Upper lobe of left lung (tissue), 4 donors: ENCODE results near the gene BMP7.

ENCODE experiments used
- CTCF ChIP-seq, 6 experiments: fragments of 450-650 bp in 4 of 6; fragments of 200-600 bp in 2 of 6; sonication (generic) in 2 of 6; IDR thresholded peaks; one replicate each; pipeline ENCODE4 v1.5.1; 2016 to 2019; ENCODE audit warnings: antibody characterized with exemption in 6 of 6
- POLR2AphosphoS5 ChIP-seq, 2 donors: sonication (generic); formaldehyde crosslinking; IDR thresholded peaks; one replicate each; pipeline ENCODE4 v1.5.1; 2017; ENCODE audit warnings: antibody characterized with exemption in 2 of 2

GRCh38 chr20:57288651-57289277 lies 22.3 kb upstream of the BMP7 start:
- TF ChIP-seq CTCF (IDR thresholded peaks at IDR 0.05) (no peak), POLR2AphosphoS5 (IDR thresholded peaks at IDR 0.05) (no peak)
